ENCODE data around the gene CKS1B.

Gene CKS1B

DNA sequence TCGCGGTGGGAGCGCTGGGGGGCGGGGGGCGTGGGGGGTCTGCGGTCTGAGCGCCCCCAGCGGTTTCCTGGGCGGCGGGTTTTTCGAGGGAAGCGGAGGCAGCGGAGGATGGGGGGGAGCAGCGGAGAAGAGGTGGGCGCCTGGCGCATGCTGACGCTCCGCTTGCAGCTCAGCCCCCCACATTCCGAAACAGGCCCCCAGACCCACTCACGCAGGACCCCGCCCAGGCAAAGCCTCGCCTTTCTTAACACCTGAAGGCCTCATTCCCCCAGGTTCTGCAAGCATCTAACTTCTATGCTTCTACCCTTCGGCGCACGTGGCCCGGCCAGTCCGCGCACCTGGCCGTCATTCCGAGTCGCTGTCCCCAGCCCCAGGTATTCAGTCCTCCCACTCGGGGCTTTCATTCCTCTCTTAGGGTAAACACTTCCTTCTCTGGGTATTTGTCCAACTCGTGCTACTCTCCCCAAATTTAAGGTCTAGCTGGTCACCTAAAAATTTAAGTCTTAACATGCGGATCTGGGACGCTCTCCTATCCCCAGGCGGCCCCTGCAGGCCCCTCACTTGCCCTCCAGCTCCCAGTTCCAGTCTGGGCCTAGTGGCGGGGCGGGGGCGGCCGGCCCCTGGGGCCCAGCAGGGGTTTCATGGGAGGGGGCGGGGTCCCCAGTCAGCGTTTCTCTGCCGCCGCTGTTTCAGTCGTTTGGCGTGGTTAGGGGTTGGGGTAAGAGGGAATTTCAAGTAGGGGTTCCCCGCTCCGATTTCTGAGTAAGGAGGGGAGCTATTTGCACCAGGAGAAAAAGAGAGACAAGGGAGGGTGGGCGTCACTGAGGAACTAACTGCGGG lies 25.3 kb downstream of the CKS1B start:
- no peaks in the 10 kb centered on the region for H3K36me3 Mint-ChIP-seq
- H3K4me3 Mint-ChIP-seq = peak overlapping the region; percentile 92
- no peaks in the 10 kb centered on the region for H3K27me3 Mint-ChIP-seq
- no peaks in the 10 kb centered on the region for H3K9me3 Mint-ChIP-seq
- H3K27ac Mint-ChIP-seq = peak overlapping the region; percentile 95
- H3K4me1 Mint-ChIP-seq = peaks cover 46% of the 10 kb centered on the region

DNA sequence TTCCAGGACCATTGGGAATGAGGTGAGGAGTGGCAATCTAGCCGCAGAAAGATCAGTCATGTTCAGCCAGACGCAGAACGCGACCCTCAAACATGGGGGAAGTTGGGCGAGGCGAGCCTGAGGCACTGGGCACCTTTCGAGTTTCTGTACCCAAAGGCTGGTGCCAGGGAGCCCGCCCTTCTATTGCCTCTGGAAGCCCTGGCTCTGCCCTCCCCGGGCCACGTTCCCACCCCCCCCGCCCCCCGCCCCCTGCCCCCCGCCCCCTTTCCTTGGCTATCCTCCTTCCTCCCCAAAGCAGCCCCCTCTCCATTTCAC lies 25.9 kb downstream of the CKS1B start:
- H3K9me3 Mint-ChIP-seq = no peaks in the 10 kb centered on the region
- H3K27me3 Mint-ChIP-seq = no peaks in the 10 kb centered on the region
- peak overlapping the region; percentile 92 for H3K4me3 Mint-ChIP-seq
- H3K36me3 Mint-ChIP-seq = no peaks in the 10 kb centered on the region
- H3K4me1 Mint-ChIP-seq = peaks cover 50% of the 10 kb centered on the region
- peak overlapping the region; percentile 95 for H3K27ac Mint-ChIP-seq

DNA sequence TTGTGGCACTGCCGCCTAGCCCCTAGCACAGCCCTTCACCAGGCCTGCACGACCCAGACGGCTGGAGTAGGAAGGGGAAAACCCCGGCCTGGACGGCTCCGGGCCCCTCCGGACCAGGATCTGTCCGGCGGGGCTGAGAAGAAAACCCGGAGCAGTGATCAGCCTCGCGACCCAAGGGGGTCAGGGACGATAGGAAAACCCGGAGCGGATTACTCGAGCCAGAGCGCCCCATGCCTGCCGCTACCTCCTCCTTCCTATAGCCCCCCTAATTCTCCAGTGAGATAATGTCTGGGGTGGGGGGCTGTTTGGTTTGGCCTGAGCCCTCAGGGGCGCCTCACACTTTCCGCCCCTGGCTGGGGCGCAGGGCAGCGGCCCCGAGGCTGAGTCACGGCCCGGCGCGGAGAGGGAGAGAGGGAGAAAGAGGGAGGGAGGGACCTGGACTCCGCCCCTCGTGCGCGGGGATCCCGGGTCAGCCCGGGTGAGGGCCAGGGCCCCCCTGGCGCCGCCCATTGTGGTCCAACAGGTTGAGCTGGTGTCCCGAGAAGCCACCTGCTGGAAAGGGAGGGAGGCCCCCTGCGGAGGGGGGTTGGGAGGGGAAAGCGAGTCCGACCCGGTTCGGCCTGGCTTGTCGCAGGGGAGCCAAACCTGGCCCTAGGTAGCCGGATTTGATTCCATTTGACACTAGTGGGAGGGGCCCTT lies 26.4 kb downstream of the CKS1B start:
- Mint-ChIP-seq H3K27me3 (no peaks in the 10 kb centered on the region), H3K27ac (peak overlapping the region; percentile 79), H3K36me3 (no peaks in the 10 kb centered on the region), H3K9me3 (no peaks in the 10 kb centered on the region), H3K4me1 (peaks cover 53% of the 10 kb centered on the region), H3K4me3 (peak overlapping the region; percentile 92)

DNA sequence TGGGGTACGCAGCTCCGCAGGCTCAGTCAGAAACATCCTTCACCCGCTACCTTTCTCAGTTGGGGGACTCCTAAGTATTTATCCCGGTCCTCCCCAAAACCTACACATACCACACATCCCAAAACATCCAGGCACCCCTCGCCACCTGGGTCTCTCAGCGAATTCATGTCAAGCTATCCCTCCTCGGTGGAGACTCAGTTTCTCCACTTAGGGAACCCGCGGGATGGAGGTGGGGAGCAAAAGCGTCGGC lies 26.9 kb downstream of the CKS1B start:
- H3K27ac Mint-ChIP-seq = peak overlapping the region; percentile 79

DNA sequence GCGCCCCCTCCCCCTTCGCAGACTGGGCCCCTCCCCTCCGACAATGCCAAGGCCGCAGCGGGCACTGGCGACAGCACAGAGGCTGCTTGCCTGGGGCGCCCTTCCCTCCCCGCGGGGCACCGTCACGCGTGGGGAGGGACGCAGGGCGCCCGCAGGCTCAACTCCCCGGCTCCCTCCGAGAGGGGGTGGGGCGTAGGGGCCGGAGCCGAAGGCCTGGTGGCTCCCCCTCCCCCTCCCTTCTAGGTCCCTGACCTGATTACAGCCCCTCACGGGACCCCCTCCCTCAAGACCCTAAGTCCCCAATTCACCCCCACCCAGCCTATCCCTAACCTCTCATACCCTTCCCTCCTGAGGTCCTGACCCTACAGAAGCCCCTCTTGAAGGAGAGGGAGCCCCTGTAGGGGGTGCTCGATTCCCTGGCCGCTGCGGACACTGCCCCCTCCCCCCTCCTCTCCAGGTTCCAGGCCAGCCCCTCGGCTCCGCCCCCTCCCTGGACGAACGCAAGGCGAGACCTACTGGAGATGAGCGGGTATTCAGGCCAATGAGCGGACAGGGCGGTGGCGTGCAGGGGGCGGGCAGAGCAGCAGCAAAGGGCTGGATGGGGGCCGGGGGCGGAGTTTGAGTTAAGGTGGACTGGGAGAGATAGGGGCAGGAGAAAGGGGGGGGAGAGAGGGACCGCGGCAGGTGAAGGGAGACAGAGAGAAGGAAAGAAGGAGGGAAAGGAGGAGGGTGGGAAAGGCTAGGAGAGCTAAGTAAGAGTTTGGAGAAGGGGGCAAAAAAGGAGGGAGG lies 27.4 kb downstream of the CKS1B start:
- H3K9me3 Mint-ChIP-seq = no peaks in the 10 kb centered on the region
- peak overlapping the region; percentile 92 for H3K4me3 Mint-ChIP-seq
- no peaks in the 10 kb centered on the region for H3K27me3 Mint-ChIP-seq
- H3K4me1 Mint-ChIP-seq = peaks cover 58% of the 10 kb centered on the region
- peak overlapping the region; percentile 87 for H3K27ac Mint-ChIP-seq
- H3K36me3 Mint-ChIP-seq = no peaks in the 10 kb centered on the region

More for the DNA sequence above, 26.9 kb downstream of the CKS1B start:
- H3K27me3 Mint-ChIP-seq = no peaks in the 10 kb centered on the region
- H3K36me3 Mint-ChIP-seq = no peaks in the 10 kb centered on the region
- no peaks in the 10 kb centered on the region for H3K9me3 Mint-ChIP-seq
- H3K4me1 Mint-ChIP-seq = peaks cover 53% of the 10 kb centered on the region
- H3K4me3 Mint-ChIP-seq = peak overlapping the region; percentile 92

DNA sequence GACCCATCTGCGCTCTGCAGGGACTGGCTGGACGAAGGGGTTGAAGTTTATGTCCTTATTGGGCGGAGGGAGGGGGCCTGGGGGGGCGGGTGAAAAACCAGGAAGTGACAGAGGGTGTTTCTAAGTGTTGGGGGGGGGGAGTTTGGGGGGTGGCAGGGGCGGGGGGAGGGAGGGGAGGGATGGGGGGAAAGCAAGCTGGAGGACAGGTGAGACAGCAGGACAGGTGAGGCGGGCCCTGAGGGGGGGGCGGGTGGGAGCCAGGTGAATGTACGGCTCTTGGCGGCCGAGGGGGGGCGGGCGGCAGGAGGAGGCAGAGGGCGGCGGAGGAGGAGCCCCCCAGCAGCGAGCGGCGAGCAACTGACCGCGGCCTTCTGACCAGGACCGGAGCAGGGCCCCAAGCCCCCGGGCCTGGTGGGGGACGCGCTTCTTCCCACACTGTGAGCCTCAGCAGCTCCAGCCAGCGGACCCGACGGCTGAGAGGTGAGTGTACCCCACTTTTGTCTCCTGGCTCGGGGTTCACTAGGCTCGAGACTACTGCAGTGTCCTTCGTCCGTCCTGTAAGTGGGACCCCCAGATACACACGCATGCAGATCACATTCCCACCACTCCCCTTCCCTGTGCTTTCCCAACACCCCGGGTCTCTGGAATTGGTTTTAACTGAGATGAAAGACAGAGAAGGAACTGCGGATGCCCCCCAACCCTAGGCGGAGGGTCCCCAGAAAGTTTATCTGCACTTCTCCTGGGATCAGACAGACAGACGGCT lies 28.2 kb downstream of the CKS1B start, which contains the start of gene ZBTB7B:
Gene ZBTB7B (plus strand): TSS at position 339 of the 763 bp plus-strand sequence. CDS start 11,859 bp downstream, outside the sequence.
- H3K9me3 Mint-ChIP-seq = no peaks in the 10 kb centered on the region
- H3K4me3 Mint-ChIP-seq = peak within 1 kb of the TSS; percentile 95
- H3K4me1 Mint-ChIP-seq = peaks cover 55% of the 10 kb centered on the region
- H3K27ac Mint-ChIP-seq = peak within 1 kb of the TSS; percentile 90
- no peaks in the 10 kb centered on the region for H3K36me3 Mint-ChIP-seq
- no peaks in the 10 kb centered on the region for H3K27me3 Mint-ChIP-seq

DNA sequence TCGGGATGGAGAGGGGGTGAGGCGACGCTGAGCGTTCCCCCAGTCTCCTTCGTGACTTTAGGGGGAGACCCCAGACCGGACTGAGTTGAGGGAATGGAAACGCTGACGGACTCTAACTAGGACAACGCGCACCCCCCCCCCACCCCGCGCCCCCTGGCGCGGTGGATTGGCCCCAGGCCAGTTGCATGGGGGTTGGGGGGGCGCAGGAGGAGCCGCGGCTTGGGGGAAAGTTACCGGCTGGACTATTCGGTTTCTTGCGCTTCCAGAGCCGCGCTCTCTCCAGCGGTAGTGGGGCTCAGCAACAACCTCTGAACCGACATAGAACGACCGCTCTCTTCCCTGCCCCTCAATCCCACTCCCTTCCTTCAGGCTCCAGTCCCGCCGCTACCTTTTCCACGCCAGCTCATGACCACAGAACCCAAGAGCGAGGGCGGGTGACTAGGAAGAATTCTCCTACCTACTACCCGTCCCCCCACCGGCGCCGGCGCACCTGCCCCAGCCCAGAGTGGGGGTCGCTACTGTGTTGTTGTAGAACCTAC lies 28.8 kb downstream of the CKS1B start:
- H3K4me3 Mint-ChIP-seq = peak overlapping the region; percentile 95
- H3K9me3 Mint-ChIP-seq = no peaks in the 10 kb centered on the region
- H3K27me3 Mint-ChIP-seq = no peaks in the 10 kb centered on the region
- peaks cover 53% of the 10 kb centered on the region for H3K4me1 Mint-ChIP-seq
- peak overlapping the region; percentile 90 for H3K27ac Mint-ChIP-seq
- H3K36me3 Mint-ChIP-seq = no peaks in the 10 kb centered on the region

DNA sequence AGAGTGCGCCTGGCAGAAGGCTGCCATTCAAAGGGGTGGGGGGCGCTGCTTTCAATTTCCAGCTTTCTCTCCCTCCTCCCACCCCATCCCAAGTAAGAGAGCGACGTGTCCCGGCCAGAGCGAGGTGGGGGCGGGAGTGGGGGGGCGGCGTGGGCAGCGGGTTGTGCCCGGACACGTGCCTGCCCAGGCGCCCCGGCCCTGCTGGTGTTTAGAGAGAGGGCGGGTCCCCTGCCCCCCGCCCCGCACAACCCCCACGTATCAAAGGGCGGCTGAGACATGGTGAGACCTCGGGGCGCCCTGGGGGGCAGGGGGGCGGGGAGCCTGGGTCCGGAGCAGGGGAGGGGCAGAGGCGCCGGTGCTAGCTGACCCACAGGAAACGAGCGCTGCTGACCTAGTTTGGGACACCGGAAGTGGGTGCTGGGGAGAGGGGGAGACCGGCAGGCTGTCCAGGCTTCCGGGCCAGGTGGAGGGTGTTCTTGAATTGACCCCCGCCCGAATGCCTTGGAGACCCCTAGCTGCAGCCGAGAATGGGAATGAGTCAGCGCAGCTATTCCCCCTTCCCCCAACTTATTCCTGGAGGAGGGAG lies 29.4 kb downstream of the CKS1B start:
- peaks cover 53% of the 10 kb centered on the region for H3K4me1 Mint-ChIP-seq
- peak overlapping the region; percentile 95 for H3K4me3 Mint-ChIP-seq
- peak overlapping the region; percentile 90 for H3K27ac Mint-ChIP-seq
- H3K9me3 Mint-ChIP-seq = no peaks in the 10 kb centered on the region
- H3K36me3 Mint-ChIP-seq = no peaks in the 10 kb centered on the region
- no peaks in the 10 kb centered on the region for H3K27me3 Mint-ChIP-seq

DNA sequence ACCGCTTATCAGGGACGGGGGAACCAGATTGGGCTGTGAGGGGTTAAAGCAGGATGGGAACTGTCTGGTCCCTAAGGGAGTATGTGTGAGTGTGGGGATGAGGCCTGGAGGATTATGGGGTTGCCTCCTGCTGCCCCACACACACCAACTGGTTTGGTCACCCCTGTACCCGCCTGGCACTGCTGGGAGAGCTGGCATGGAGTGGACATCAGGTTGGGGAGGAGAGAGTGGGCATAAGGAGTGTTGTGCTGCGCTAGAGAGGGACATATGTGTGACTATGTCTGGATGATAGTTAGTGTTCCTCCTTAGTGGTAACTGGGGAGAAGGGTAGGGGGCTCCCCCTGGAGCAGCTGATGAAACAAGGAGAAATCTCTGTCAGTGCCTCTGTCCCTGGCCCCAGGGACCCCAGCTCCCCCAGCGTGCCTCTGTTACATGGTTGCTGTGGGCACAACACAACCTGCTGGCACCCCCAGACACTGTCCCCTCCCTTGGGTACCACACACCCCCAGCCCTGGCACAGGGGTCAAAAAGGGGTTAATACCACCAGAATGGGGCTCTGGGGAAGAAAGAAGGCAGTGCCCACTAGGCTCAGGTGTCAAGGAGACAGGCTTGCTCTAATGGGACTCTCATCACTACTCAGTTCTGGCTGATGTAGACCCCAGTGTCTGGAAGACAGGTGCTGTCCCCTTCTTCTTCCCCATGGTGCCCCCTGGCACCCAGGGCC lies 30.0 kb downstream of the CKS1B start:
- Mint-ChIP-seq H3K4me1 (peaks cover 50% of the 10 kb centered on the region), H3K9me3 (no peaks in the 10 kb centered on the region), H3K27ac (peak overlapping the region; percentile 85), H3K4me3 (peak overlapping the region; percentile 82), H3K27me3 (no peaks in the 10 kb centered on the region), H3K36me3 (no peaks in the 10 kb centered on the region)

DNA sequence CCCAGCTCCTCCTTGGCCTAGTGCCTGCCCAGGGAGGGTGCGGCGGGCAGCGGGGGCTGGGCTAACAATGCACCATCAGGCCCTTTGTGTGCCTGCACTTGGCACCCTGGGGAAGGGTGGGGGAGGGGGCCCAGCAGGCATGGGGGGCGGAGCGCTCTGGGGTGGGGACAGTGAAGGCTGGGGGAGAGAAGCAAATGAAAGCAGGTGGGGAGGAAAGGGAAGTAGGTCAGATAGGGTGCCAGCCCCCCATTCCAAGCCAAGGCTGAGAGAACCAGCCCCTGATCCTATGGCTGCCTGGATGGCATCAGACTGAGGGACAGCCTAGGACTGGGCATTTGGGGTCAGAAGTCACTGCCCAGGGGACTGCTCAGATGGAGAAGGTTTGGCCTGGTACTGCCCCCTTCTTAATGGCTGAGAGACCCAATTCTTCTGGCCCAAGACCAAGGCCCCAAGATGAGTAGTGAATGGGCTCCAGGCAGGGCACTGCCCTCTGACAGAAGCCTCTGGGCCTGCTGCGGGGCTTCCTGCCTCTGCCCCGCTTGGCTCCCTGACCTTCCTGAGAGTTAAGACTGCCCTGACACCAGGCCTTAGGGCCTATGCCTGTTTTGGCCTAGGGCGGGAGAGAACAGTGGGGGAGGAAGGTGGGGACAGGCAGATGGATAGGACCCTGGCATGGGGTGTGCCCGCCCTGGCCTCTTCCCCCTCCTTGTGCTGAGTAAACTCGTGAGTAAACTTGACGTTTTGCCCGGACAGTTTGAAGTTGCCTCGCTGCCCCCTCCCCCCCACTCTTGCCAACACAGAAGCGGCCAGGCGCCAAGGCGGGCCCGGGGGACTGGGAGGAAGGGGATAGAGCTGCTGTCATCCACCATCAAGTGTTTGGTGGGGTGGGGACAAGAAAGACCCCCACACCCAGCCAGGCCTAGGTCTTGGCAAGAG lies 30.9 kb downstream of the CKS1B start:
- Mint-ChIP-seq H3K9me3 (no peaks in the 10 kb centered on the region), H3K4me3 (no peak overlapping the region), H3K4me1 (peaks cover 49% of the 10 kb centered on the region), H3K27me3 (no peaks in the 10 kb centered on the region), H3K27ac (peak overlapping the region; percentile 92), H3K36me3 (no peaks in the 10 kb centered on the region)

DNA sequence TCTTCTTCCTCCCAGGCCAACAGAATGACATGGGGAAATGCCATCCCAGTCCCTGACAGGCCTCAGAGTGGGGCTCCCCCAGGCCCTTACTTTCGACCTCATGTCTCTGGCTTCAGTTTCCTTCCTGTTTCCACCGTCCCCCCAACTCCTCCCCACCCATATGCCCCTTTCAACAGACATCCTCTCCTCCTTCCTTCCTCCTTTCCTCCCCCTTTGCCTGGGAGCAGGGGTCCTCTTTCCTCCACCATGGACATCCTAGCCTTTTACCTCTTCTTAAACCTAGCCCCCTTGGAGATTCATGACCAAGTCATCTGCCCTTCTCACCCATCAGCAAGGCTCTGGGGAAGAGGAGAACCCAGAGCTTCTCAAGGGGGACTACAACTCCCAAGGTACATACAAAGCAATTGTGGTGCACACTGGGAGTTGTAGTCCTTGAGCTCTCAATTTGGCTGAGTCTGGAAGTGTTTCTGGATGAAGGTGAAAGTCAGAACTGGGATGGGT lies 32.2 kb downstream of the CKS1B start:
- Mint-ChIP-seq H3K4me3 (peak overlapping the region; percentile 56), H3K9me3 (no peaks in the 10 kb centered on the region), H3K4me1 (peaks cover 54% of the 10 kb centered on the region), H3K27me3 (no peaks in the 10 kb centered on the region), H3K27ac (peak overlapping the region; percentile 92), H3K36me3 (no peaks in the 10 kb centered on the region)

DNA sequence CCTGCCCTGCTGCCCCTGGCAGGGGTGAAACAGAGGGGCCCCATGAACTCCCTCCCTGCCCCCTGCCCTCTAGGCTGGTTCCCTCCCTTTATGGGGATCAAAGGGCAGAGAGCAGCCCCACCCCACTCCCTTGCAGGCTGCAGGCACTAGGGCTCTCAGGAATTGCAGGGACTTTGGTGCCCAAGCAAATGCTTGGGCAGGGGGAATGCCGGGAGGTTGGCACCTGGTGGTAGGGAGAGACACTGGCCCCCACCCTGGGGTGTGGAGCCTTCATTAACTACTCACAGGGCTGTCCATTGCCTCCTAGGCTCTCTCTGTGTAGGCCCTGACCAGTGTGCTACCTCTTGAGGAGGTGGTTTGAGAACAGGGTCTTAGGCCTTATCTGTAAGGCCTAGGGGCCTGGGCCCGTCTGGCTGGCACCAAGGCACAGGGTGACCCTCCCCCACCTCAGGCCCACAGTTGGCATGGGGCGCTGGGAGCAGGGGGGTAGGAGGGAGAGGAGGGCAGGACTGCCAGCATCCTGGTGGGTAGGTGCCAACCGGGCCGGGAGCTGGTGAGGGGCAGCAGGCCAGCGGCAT lies 32.9 kb downstream of the CKS1B start:
- no peak overlapping the region for H3K4me3 Mint-ChIP-seq
- H3K27me3 Mint-ChIP-seq = no peaks in the 10 kb centered on the region
- H3K36me3 Mint-ChIP-seq = no peaks in the 10 kb centered on the region
- H3K27ac Mint-ChIP-seq = peak overlapping the region; percentile 92
- H3K4me1 Mint-ChIP-seq = peaks cover 59% of the 10 kb centered on the region
- H3K9me3 Mint-ChIP-seq = no peaks in the 10 kb centered on the region

Data from activated naive CD4-positive, alpha-beta T cell treated with anti-CD3 and anti-CD28 coated beads, Interleukin-2, amount 50 U/mL, for 24 hours (primary cell).